H9 (cell line): ENCODE data around the gene DEAF1. TPM values are rescaled to one million over a fixed set of nuclear protein-coding genes. Genes with fewer than 3 reads are reported as not detected.

Source experiments
- DNase-seq: peaks from one replicate; pipeline ENCODE4 v3.0.0-alpha.2; 2017
- H2AFZ ChIP-seq: one replicate; pipeline ENCODE4 v1.6.1; 2013; ENCODE audit warnings: mild to moderate bottlenecking, low read length, control low read depth, moderate library complexity
- H2AK5ac ChIP-seq: 2 replicates; pipeline ENCODE4 v1.6.1; 2013; ENCODE audit warnings: low read length, control low read depth, mixed read lengths; ENCODE audit not compliant: insufficient read length
- H2BK120ac ChIP-seq: one replicate; pipeline ENCODE4 v1.6.1; 2013; ENCODE audit warnings: low read depth, mild to moderate bottlenecking, low read length, control low read depth, inconsistent platforms; ENCODE audit not compliant: poor library complexity, severe bottlenecking
- H2BK12ac ChIP-seq: 2 replicates; pipeline ENCODE4 v1.6.1; 2013; ENCODE audit warnings: low read length, control low read depth, mixed read lengths, low read depth; ENCODE audit not compliant: insufficient read length
- H2BK15ac ChIP-seq: 2 replicates; pipeline ENCODE4 v1.6.1; 2013; ENCODE audit warnings: low read depth, low read length, control low read depth
- H2BK20ac ChIP-seq: one replicate; pipeline ENCODE4 v1.6.1; 2013; ENCODE audit warnings: low read depth, mild to moderate bottlenecking, low read length, control low read depth, inconsistent platforms; ENCODE audit not compliant: poor library complexity, severe bottlenecking
- H2BK5ac ChIP-seq: 2 replicates; pipeline ENCODE4 v1.6.1; 2013; ENCODE audit warnings: low read length, control low read depth, mixed read lengths; ENCODE audit not compliant: insufficient read length
- H3K14ac ChIP-seq: 2 replicates; pipeline ENCODE4 v1.6.1; 2013; ENCODE audit warnings: low read length, control low read depth; ENCODE audit not compliant: insufficient read depth
- H3K18ac ChIP-seq: 2 replicates; pipeline ENCODE4 v1.6.1; 2013; ENCODE audit warnings: low read depth, mild to moderate bottlenecking, mixed read lengths, low read length, control low read depth; ENCODE audit not compliant: insufficient read length
- H3K23ac ChIP-seq: 2 replicates; pipeline ENCODE4 v1.6.1; 2013; ENCODE audit warnings: low read length, control low read depth, mixed read lengths, low read depth; ENCODE audit not compliant: insufficient read length
- H3K23me2 ChIP-seq: 2 replicates; pipeline ENCODE4 v1.6.1; 2013; ENCODE audit warnings: low read depth, mild to moderate bottlenecking, mixed read lengths, low read length, control low read depth; ENCODE audit not compliant: insufficient read length, poor library complexity, severe bottlenecking
- H3K27ac ChIP-seq: 2 replicates; pipeline ENCODE4 v1.5.1; 2013; ENCODE audit warnings: low read length, control low read depth, mixed read lengths, low read depth; ENCODE audit not compliant: insufficient read length
- H3K27me3 ChIP-seq: 2 replicates; pipeline ENCODE4 v1.6.1; 2013; ENCODE audit warnings: low read length, control low read depth, inconsistent platforms; ENCODE audit not compliant: insufficient read depth
- H3K4ac ChIP-seq: 2 replicates; pipeline ENCODE4 v1.6.1; 2013; ENCODE audit warnings: low read depth, mild to moderate bottlenecking, control low read depth, inconsistent platforms, low read length, moderate library complexity
- H3K4me1 ChIP-seq: 2 replicates; pipeline ENCODE4 v1.6.1; 2013; ENCODE audit warnings: low read length, control low read depth, inconsistent platforms; ENCODE audit not compliant: insufficient read depth
- H3K4me2 ChIP-seq: 2 replicates; pipeline ENCODE4 v1.6.1; 2013; ENCODE audit warnings: low read length, control low read depth, mixed read lengths; ENCODE audit not compliant: insufficient read length, insufficient read depth
- H3K56ac ChIP-seq: 2 replicates; pipeline ENCODE4 v1.6.1; 2013; ENCODE audit warnings: low read depth, mild to moderate bottlenecking, mixed read lengths, low read length, control low read depth; ENCODE audit not compliant: insufficient read length
- H3K79me1 ChIP-seq: 2 replicates; pipeline ENCODE4 v1.6.1; 2013; ENCODE audit warnings: low read depth, mild to moderate bottlenecking, moderate library complexity, low read length, control low read depth, inconsistent platforms; ENCODE audit not compliant: insufficient read depth, poor library complexity, severe bottlenecking
- H3K79me2 ChIP-seq: 2 replicates; pipeline ENCODE4 v1.6.1; 2013; ENCODE audit warnings: low read length, control low read depth, inconsistent platforms; ENCODE audit not compliant: insufficient read depth
- H3K9ac ChIP-seq: 2 replicates; pipeline ENCODE4 v1.6.1; 2013; ENCODE audit warnings: low read length, control low read depth, mixed read lengths; ENCODE audit not compliant: insufficient read length; ENCODE audit errors: extremely low read depth
- H3K9me3 ChIP-seq: one replicate; pipeline ENCODE4 v1.6.1; 2013; ENCODE audit warnings: low read depth, low read length, inconsistent platforms; ENCODE audit not compliant: control insufficient read depth
- H3T11ph ChIP-seq: one replicate; pipeline ENCODE4 v1.6.1; 2013; ENCODE audit warnings: mild to moderate bottlenecking, low read length, control low read depth, inconsistent platforms
- H4K20me1 ChIP-seq: one replicate; pipeline ENCODE4 v1.6.1; 2013; ENCODE audit not compliant: control insufficient read depth, insufficient read length, insufficient read depth
- H4K5ac ChIP-seq: 2 replicates; pipeline ENCODE4 v1.6.1; 2013; ENCODE audit warnings: low read depth, mild to moderate bottlenecking, mixed read lengths, low read length, control low read depth; ENCODE audit not compliant: insufficient read length
- H4K8ac ChIP-seq: replicated peaks from 2 replicates; pipeline ENCODE4 v1.6.1; 2013; ENCODE audit warnings: low read length, control low read depth, mixed read lengths, low read depth; ENCODE audit not compliant: insufficient read length
- H4K91ac ChIP-seq: 2 replicates; pipeline ENCODE4 v1.6.1; 2013; ENCODE audit warnings: low read depth, mild to moderate bottlenecking, moderate library complexity, mixed read lengths, low read length, control low read depth; ENCODE audit not compliant: insufficient read length
- H3K27ac Mint-ChIP-seq, 3 experiments: 2 replicates in 2 of 3; 3 replicates in 1 of 3; pipeline ENCODE4 v1.8.0; 2020 to 2021; ENCODE audit warnings: mixed read lengths in 3 of 3, mild to moderate bottlenecking in 1 of 3, moderate library complexity in 1 of 3
- H3K27me3 Mint-ChIP-seq: 2 replicates; pipeline ENCODE4 v1.8.0; 2021; ENCODE audit warnings: low read depth, mild to moderate bottlenecking, moderate library complexity, mixed read lengths
- H3K36me3 Mint-ChIP-seq, 3 experiments: 2 replicates in 2 of 3; 3 replicates in 1 of 3; pipeline ENCODE4 v1.8.0; 2020 to 2021; ENCODE audit warnings: low read depth in 3 of 3, mixed read lengths in 3 of 3; ENCODE audit not compliant: insufficient read depth in 1 of 3
- H3K4me1 Mint-ChIP-seq, 2 experiments: 2 replicates each; pipeline ENCODE4 v1.8.0; 2020; ENCODE audit warnings: mixed read lengths in 2 of 2
- H3K4me3 Mint-ChIP-seq, 2 experiments: 2 replicates in 1 of 2; 3 replicates in 1 of 2; pipeline ENCODE4 v1.8.0; 2020 to 2021; ENCODE audit warnings: mild to moderate bottlenecking in 2 of 2, mixed read lengths in 2 of 2, moderate library complexity in 1 of 2
- H3K9me3 Mint-ChIP-seq, 2 experiments: 2 replicates in 1 of 2; 3 replicates in 1 of 2; pipeline ENCODE4 v1.8.0; 2020; ENCODE audit warnings: mild to moderate bottlenecking in 2 of 2, mixed read lengths in 2 of 2, moderate library complexity in 1 of 2
- CTCF ChIP-seq: fragments of 200-600 bp; sonication (generic); conservative IDR thresholded peaks from 3 replicates; pipeline ENCODE4 v1.8.0; 2021; ENCODE audit warnings: antibody characterized with exemption, mild to moderate bottlenecking
- WGBS: extraction: QIAGEN DNeasy Blood & Tissue Kit; methylation state at CpG from one replicate; pipeline ENCODE4 v1.1.7; 2013; ENCODE audit warnings: missing lambda C conversion rate, low lambda C conversion rate, mixed read lengths; ENCODE audit not compliant: insufficient read length; ENCODE audit errors: extremely low coverage; 5-methylcytosine and 5-hydroxymethylcytosine counted together
- total RNA-seq: library from RNA; stranded (reverse); gene quantifications from 2 replicates; pipeline ENCODE4 v1.2.1, GENCODE V29; 2021

Gene DEAF1
- total RNA-seq, 1 experiment from 2014 or later: 67.3 TPM

- Histone ChIP-seq H3K56ac (no peak overlapping the region), H2BK15ac (no peak overlapping the region), H2AK5ac (no peak overlapping the region), H4K5ac (no peak overlapping the region), H3K79me2 (no peaks in the 10 kb centered on the region), H3K4ac (no peak overlapping the region), H3K14ac (no peak overlapping the region; the same call in 1 of the 2 replicates), H2BK120ac (no peak overlapping the region), H2BK20ac (no peak overlapping the region), H3K18ac (no peak overlapping the region), H3K4me1 (no peaks in the 10 kb centered on the region), H2BK5ac (no peak overlapping the region), H4K20me1 (no peaks in the 10 kb centered on the region), H2AFZ (no peak overlapping the region), H2BK12ac (no peak overlapping the region), H3K23ac (no peak overlapping the region), H3K23me2 (peaks cover 7% of the 10 kb centered on the region), H3K79me1 (no peaks in the 10 kb centered on the region), H3K27me3 (no peaks in the 10 kb centered on the region), H4K91ac (no peak overlapping the region), H4K8ac (no peak overlapping the region), H3T11ph (no peak overlapping the region), H3K9ac (no peak overlapping the region), H3K27ac (no peak overlapping the region), H3K4me2 (peak overlapping the region; percentile 27), H3K9me3 (no peaks in the 10 kb centered on the region)
- H3K4me3 Mint-ChIP-seq: peak overlapping the region; percentile 61 to 72; a peak in 4 of 5 replicates
- no peaks in the 10 kb centered on the region for H3K27me3 Mint-ChIP-seq
- H3K36me3 Mint-ChIP-seq: peaks cover 0 to 8% (median 0%) of the 10 kb centered on the region in 3 experiments; a peak in 2 of 7 replicates
- TF ChIP-seq CTCF: no peak
- no peak overlapping the region for H3K27ac Mint-ChIP-seq
- peak; percentile 67 for DNase-seq
- WGBS: no CpG with 5 or more reads among the region's 53 CpGs
- no peaks in the 10 kb centered on the region for H3K9me3 Mint-ChIP-seq
- peaks cover 5 to 19% of the 10 kb centered on the region in 2 experiments; a peak in 3 of 4 replicates for H3K4me1 Mint-ChIP-seq
Observed at GRCh38 chr11:725624-726202, 30.7 kb upstream of the DEAF1 start.
